Measurements from ENCODE around the gene GMDS. TPM values are rescaled to one million over a fixed set of nuclear protein-coding genes. Genes with fewer than 3 reads are reported as not detected.

The GMDS gene
- total and polyA plus RNA-seq, 2 of the 8 experiments (the other 6 are each of a cell fraction or from before 2014, with no cell fraction given): 16.8 to 50.0 TPM

- no peaks in the 10 kb centered on the region for H4K20me1 ChIP-seq (replicated peaks in 1 of 2; ENCODE audit: control insufficient read depth in 1 of 2, insufficient read depth in 2 of 2, low read length in 2 of 2)
- no peak overlapping the region for H3K27ac ChIP-seq (ENCODE audit: low read depth, low read length)
- no peak overlapping the region for H4K8ac ChIP-seq (ENCODE audit: extremely low read depth, insufficient read depth, low read length)
- no peaks in the 10 kb centered on the region for H3K27me3 ChIP-seq (replicated peaks in 1 of 4; ENCODE audit: control insufficient read depth in 3 of 4, extremely low read depth in 1 of 4, insufficient read depth in 3 of 4, low read length in 3 of 4)
- H3K4ac ChIP-seq (replicated peaks; ENCODE audit: insufficient read length, low read depth, low read length): no peak overlapping the region
- no peak overlapping the region for H2AK5ac ChIP-seq (ENCODE audit: low read depth, low read length)
- no peak overlapping the region for H3K14ac ChIP-seq (ENCODE audit: insufficient read length)
- no peak overlapping the region for H3K9ac ChIP-seq (replicated peaks in 1 of 4; ENCODE audit: extremely low read depth in 1 of 4, low read depth in 3 of 4, low read length in 3 of 4)
- no peak for DNase-seq (ENCODE audit: low read depth in 1 of 2, low spot score in 2 of 2)
- no peak overlapping the region for H3K56ac ChIP-seq (replicated peaks; ENCODE audit: insufficient read length, low read depth, low read length)
- no peaks in the 10 kb centered on the region for H3K36me3 ChIP-seq (ENCODE audit: control insufficient read depth in 2 of 4, insufficient read depth in 4 of 4, low read length in 3 of 4)
- no peak overlapping the region for H3K18ac ChIP-seq (ENCODE audit: extremely low read depth, low read length)
- no peak overlapping the region for H2BK15ac ChIP-seq (ENCODE audit: low read length)
- no peak overlapping the region for H2BK120ac ChIP-seq (replicated peaks; ENCODE audit: low read depth, low read length)
- H3K4me3 ChIP-seq (ENCODE audit: extremely low read depth in 1 of 4, insufficient read depth in 2 of 4, low read depth in 3 of 4, low read length in 4 of 4): no peak overlapping the region
- no peak overlapping the region for H2BK20ac ChIP-seq (ENCODE audit: low read length)
- no peak overlapping the region for H2BK12ac ChIP-seq (ENCODE audit: low read depth, low read length)
- H3K23me2 ChIP-seq (ENCODE audit: low read depth, low read length): no peaks in the 10 kb centered on the region
- ChIA-PET CTCF (ENCODE audit: partially characterized antibody) (interaction anchor here (1.3 to 3.3 kb wide), 4 partner anchors 8 to 89 kb away, joined by 3 to 12 read pairs (median 4); no protein-coding TSS in a partner anchor), POLR2A (ENCODE audit: partially characterized antibody) (no interaction called here)
- H4K91ac ChIP-seq (replicated peaks; ENCODE audit: insufficient read length, low read length): no peak overlapping the region
- H3K79me1 ChIP-seq (ENCODE audit: low read depth, low read length): no peaks in the 10 kb centered on the region
- no peak overlapping the region for H3K23ac ChIP-seq (ENCODE audit: insufficient read length)
- no peak for FAIRE-seq
- no peak overlapping the region for H3K4me2 ChIP-seq (ENCODE audit: insufficient read depth in 1 of 2, low read depth in 2 of 2, low read length in 2 of 2)
- H2BK5ac ChIP-seq (ENCODE audit: low read depth, low read length): no peak overlapping the region
- WGBS, 2 experiments (ENCODE audit: extremely low coverage in 1 of 2, insufficient coverage in 1 of 2, insufficient read length in 1 of 2, insufficient replicate concordance in 2 of 2, low coverage in 1 of 2, low lambda C conversion rate in 2 of 2, missing lambda C conversion rate in 1 of 2): 89% methylated on average over 6 of the region's 6 CpGs; no CpG with 5 or more reads in 1 of the 2 experiments
- peaks cover 0 to 4% (median 0%) of the 10 kb centered on the region in 4 experiments; a peak in 1 of 7 replicates for H3K4me1 ChIP-seq (replicated peaks in 1 of 4; ENCODE audit: control insufficient read depth in 3 of 4, insufficient read depth in 4 of 4, low read length in 3 of 4)
- H4K5ac ChIP-seq (ENCODE audit: insufficient read length, low read depth, low read length): no peak overlapping the region
- no peaks in the 10 kb centered on the region for H3K79me2 ChIP-seq (ENCODE audit: control insufficient read depth in 1 of 2, insufficient read depth in 2 of 2, low read length in 2 of 2)
- H3K9me3 ChIP-seq (ENCODE audit: insufficient read depth in 2 of 2, low read depth in 1 of 2, low read length in 1 of 2): no peaks in the 10 kb centered on the region; a peak in 1 of 4 replicates
- no peak overlapping the region for H2AFZ ChIP-seq (ENCODE audit: low read length)
- TF ChIP-seq RBBP5 (IDR thresholded peaks at IDR 0.05; ENCODE audit: borderline replicate concordance, low read depth, low read length): no peak
- TF ChIP-seq BACH1 (IDR thresholded peaks at IDR 0.05; ENCODE audit: low read length): no peak
- TF ChIP-seq TCF12 (IDR thresholded peaks at IDR 0.05; ENCODE audit: low read depth, low read length): no peak
- TF ChIP-seq HDAC2 (IDR thresholded peaks at IDR 0.05; ENCODE audit: borderline replicate concordance in 1 of 2, low read depth in 2 of 2, low read length in 2 of 2): no peak
- no peak for TF ChIP-seq KDM1A (IDR thresholded peaks at IDR 0.05; ENCODE audit: borderline replicate concordance, low read length)
- no peak for TF ChIP-seq ZNF274 (IDR thresholded peaks at IDR 0.05; ENCODE audit: borderline replicate concordance, extremely low read depth, low read length)
- TF ChIP-seq SAP30 (IDR thresholded peaks at IDR 0.05; ENCODE audit: insufficient read depth, insufficient replicate concordance, low read length): no peak
- no peak for TF ChIP-seq RFX5 (IDR thresholded peaks at IDR 0.05; ENCODE audit: borderline replicate concordance, low read depth, low read length)
Measured at GRCh38 chr6:1696463-1696850, 548.9 kb downstream of the GMDS start.
